ENCODE results near the gene ORM1.
"Not testable (repeated sequence)": the region's sequence is repeated elsewhere in the genome, so short reads cannot be mapped to it uniquely, and the experiment has no call there.

Gene ORM1

DNA sequence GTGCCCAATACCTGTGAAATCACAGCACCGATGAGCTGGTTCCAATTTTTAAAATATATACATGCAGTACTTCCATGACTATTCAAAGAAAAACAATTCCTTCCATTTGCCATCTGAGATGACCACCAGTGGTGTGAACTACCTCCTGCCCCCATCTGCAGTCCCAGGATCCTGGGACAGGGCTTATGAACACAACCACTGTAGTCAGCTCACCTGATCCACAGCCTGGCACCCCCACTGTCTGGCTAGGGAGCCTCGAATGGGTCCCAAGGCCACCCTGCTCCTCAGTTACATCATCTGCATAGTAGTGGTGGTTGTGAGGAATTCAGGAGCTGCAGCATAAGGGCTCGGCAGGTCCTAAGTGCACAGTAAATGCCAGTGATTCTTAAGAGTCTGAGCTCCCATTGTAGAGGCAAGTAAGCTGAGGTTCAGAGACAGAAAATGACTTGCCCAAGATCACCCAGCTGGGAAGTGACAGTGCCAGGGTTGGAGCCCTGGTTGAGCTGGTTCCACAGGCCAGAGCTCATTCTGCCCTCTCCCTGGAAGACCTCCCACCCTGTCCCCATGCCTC, 2.9 kb downstream of the ORM1 start:
- not testable (repeated sequence) for DNase-seq (ENCODE audit: low spot score)

DNA sequence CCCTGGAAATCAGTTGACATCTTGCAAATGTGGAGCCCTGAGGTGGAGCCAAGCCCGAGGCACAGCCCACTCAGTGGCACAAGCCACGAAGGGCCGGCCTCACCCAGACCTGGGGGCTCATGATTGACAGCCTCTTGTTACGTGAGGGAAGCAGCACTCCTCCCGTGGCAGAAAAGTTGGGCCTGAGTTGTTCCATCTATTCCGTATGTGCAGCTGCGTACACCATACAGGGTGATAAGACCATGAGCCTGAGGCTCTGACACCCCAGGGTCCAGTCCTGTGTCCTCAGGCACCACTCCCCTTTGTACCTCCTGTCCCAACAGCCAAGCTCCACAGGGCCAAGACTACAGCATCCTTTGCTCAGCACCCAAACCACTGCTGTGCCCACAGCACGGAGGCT, 4.9 kb downstream of the ORM1 start:
- DNase-seq (ENCODE audit: low spot score) = no peak

DNA sequence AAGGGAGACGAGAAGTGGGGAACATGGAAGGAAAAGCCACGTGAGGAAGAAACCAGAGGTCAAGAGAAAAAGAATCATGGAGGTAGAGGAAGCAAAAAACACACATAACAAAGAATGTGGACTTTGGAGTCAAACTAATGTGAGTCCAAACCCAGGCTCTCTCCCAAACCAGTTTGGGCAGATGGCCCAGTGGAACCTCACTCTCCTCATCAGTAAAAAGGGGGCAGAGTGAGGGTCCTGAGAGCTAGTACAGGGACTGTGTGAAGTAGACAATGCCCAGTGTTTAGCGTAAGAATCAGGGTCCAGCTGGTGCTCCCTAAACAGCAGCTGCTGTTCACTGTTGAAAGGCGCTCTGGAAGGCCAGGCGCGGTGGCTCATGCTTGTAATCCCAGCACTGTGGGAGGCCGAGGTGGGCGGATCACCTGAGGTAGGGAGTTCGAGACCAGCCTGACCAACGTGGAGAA, 5.5 kb downstream of the ORM1 start:
- not testable (repeated sequence) for DNase-seq (ENCODE audit: low spot score)

DNA sequence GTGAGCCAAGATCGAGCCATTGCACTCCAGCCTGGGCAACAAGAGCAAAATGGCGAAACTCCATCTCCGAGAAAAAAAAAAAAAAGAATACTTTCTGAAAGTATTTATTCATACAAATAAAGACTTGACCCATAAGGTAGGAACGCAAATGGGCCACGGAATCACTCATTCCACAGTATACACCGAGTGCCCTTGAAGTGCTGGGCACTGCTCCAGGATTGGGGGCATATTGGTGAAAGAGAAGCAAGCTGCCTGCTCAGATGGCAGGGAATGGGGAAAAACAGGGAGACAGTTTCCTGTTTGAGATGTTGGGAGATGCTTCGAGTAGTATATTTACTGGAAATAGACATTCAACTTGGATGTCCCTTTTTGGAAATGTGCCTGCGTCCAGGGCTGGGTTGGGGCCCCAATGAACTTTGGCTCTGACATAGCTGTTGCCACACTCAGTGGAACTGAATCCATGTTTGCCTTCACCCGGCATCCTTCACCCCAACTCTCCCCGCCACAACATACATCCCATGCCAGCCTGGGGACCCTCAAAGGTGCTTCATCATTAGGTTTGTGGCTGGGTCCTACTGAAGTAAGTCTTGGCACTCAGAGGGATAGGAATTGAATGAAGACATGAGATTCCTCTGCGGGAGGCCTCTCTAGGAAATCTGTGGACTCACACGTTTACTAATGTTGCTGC, 6.2 kb downstream of the ORM1 start:
- DNase-seq (ENCODE audit: low spot score) = not testable (repeated sequence)

DNA sequence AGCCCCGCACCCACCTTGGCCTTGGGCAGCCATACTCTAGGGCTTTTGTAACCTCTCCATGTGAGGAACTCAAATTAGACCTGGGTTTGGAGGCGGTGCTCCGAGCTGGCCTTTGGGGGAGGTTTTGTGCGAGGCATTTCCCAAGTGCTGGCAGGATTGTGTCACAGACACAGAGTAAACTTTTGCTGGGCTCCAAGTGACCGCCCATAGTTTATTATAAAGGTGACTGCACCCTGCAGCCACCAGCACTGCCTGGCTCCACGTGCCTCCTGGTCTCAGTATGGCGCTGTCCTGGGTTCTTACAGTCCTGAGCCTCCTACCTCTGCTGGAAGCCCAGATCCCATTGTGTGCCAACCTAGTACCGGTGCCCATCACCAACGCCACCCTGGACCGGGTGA, 6.7 kb downstream of the ORM1 start, which contains the start of gene ORM2:
Gene ORM2 (plus strand): TSS at position 245 of the 398 bp plus-strand sequence. CDS start 36 bp downstream, at position 281.
- not testable (repeated sequence) for DNase-seq (ENCODE audit: low spot score)

DNA sequence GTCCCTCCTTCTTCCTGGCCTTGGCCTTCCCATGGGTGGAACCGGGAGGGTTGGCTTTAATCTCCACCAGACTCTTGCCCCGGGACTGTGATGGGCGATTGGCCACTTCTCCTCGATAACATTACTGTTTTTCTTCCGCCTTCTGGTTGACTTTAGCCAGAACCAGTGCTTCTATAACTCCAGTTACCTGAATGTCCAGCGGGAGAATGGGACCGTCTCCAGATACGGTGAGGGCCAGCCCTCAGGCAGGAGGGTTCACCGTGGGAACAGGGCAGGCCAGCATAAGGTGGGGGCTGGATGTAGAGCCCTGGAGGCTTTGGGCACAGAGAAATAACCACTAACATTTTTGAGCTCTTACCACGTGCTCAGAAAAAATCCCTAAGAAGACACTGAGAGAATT, 7.7 kb downstream of the ORM1 start:
- DNase-seq (ENCODE audit: low spot score) = no peak

DNA sequence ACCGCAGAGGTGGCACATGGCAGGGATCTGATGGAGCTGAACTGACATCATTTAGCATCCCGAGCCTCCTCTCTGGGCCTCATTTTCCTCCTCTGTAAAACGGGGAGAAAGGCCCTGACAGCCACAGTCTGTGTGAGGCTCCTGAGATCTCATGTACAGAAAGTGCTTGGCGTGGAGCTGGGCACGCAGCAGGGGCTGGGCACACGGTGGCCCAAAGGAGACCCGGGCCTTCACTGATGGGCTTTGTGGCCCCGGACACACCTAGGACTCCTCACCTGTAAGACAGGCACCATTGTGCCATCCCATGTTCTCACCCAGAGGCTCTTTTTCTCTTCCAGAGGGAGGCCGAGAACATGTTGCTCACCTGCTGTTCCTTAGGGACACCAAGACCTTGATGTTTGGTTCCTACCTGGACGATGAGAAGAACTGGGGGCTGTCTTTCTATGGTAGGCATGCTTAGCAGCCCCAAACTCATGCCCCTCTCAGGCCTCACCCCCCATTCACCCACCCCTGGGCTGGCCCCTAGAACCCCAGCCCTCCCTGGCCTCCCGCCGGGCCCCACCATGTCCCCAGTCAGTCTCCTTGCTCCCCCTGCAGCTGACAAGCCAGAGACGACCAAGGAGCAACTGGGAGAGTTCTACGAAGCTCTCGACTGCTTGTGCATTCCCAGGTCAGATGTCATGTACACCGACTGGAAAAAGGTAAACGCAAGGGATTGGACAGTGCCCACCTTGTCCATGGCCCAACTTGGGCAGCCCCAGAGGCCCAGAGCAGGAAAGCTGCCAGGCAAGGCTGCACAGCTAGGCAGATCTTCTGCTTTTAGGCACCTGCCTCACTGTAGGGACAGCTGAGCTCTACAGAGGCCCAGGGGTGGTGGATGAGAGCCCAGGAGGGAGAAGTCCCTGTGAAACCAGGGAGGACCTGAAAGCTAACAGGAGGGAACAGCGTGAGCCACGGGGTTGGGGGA, 8.6 kb downstream of the ORM1 start:
- not testable (repeated sequence) for DNase-seq (ENCODE audit: low spot score)

DNA sequence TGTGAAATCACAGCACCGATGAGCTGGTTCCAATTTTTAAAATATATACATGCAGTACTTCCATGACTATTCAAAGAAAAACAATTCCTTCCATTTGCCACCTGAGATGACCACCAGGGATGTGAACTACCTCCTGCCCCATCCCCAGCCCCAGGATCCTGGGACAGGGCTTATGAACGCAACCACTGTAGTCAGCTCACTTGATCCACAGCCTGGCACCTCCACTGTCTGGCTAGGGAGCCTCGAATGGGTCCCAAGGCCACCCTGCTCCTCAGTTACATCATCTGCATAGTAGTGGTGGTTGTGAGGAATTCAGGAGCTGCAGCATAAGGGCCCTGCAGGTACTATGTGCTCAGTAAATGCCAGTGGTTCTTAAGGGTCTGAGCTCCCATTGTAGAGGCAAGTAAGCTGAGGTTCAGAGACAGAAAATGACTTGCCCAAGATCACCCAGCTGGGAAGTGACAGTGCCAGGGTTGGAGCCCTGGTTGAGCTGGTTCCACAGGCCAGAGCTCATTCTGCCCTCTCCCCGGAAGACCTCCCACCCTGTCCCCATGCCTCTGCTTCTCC, 9.7 kb downstream of the ORM1 start:
- DNase-seq (ENCODE audit: low spot score) = not testable (repeated sequence)

DNA sequence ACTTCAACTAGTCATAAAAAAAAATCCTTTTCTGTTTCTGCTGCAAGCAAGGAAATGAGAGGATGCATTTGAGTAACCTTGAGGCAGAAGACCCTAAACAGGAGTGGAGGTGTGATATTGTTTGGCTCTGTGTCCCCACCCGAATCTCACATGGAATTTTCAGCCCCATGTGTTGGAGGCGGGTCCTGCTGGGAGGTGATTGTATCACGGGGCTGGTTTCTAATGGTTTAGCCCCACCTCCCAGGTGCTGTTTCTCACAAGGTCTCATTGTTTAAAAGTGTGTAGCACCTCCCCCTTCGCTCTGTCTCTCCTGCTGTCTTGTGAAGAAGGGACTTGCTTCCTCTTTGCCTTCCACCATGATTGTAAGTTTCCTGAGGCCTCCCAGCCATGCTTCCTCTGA, 10.8 kb downstream of the ORM1 start:
- DNase-seq (ENCODE audit: low spot score) = not testable (repeated sequence)

DNA sequence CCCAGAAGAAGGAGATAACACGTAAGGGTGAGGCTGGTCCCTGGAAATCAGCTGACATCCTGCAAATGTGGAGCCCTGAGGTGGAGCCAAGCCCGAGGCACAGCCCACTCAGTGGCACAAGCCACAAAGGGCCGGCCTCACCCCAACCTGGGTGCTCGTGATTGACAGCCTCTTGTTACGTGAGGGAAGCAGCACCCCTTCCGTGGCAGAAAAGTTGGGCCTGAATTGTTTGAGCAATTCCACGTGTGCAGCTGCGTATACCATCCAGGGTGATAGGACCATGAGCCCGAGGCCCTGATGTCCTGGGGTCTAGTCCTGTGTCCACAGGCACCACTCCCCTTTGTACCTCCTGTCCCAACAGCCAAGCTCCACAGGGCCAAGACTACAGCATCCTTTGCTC, 11.6 kb downstream of the ORM1 start:
- DNase-seq (ENCODE audit: low spot score) = no peak

DNA sequence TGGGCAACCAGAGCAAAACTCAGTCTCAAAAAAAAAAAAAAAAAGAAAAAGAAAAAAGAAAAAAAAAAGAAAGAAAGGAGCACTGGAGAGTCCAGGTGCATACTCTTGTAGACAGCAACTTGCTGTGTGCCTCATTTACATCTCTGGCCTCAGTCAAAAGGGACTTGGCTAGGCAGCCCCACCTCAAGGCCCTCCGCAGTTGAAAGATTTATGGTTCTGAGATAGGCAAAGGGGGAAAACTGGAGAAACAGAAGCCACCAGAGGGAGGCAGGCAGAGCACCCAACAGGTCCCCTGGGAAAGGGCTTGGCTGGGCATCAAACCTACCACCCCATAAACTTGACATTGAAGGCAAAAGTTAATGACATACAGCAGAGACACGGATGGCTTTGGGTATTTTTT, 12.8 kb downstream of the ORM1 start:
- no peak for DNase-seq (ENCODE audit: low spot score)

DNA sequence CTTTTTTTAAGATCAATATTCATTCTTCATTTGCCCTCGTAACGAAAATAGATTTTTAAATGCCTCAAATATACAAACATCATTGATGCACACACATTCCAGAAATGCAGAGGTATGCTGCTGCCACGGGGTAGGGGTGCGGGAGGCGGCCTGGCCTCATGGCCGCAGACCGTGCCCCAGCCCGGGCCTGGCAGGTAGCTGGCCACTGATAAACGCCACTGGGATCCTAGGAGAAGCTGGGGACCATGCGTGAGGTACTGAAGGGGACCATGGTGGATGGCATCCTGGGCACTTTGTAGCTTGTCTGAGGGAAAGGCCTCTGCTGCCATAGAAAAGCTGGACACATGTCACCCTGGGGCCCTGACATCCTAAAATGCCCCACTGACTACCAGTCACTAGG, 13.3 kb downstream of the ORM1 start:
- DNase-seq (ENCODE audit: low spot score) = no peak

DNA sequence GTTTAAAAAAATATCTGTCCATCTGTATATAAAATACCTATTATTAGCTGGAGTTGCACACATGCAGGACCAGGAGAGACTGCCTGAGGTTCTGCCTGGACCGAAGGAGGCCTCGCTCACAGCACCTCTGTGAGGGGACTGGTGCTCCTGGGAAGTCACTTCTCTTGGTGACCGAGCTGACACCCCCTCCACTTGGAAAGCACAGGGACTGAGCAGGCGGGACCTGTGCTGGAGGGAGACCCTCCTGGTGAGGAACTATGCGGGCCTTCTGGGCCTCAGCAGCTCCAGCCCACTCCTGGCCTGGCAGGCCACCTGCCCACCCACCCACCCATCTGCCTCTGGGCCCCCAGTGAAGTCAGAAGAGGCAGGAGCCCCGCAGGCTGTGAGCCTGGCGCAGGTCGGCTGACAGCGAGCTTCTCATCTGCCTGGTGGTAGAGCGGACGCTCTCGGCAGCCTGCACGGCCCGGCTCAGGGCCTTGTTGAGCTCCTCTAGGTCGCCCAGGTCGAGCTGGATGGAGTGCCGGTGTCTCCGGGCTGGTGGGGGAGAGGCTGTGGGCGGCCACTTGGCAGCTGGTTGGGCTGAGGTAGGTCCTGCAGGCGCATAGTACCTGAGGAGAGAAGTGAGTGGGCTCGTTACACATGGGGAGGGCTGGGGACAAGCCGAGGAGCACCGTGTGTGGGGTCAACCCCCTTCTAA, 13.9 kb downstream of the ORM1 start:
- DNase-seq (ENCODE audit: low spot score) = no peak

DNA sequence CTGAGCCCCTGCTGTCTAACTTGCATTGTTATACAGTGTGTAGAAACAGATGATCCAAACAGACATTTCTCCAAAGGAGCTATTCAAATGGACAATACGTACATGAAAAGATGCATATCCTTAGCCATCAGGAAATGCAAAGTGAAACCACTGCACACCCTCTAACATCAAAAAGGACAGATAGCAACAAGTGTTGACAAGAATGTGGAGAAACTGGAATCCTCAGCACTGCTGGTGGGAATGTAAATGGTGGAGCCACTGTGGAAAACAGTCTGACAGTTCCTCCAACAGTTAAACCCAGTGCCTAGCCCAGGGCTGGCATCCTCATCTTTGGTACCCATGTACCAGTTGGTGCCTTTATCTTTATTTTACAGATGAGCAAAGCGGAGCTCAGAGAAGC, 15.3 kb downstream of the ORM1 start:
- no peak for DNase-seq (ENCODE audit: low spot score)

DNA sequence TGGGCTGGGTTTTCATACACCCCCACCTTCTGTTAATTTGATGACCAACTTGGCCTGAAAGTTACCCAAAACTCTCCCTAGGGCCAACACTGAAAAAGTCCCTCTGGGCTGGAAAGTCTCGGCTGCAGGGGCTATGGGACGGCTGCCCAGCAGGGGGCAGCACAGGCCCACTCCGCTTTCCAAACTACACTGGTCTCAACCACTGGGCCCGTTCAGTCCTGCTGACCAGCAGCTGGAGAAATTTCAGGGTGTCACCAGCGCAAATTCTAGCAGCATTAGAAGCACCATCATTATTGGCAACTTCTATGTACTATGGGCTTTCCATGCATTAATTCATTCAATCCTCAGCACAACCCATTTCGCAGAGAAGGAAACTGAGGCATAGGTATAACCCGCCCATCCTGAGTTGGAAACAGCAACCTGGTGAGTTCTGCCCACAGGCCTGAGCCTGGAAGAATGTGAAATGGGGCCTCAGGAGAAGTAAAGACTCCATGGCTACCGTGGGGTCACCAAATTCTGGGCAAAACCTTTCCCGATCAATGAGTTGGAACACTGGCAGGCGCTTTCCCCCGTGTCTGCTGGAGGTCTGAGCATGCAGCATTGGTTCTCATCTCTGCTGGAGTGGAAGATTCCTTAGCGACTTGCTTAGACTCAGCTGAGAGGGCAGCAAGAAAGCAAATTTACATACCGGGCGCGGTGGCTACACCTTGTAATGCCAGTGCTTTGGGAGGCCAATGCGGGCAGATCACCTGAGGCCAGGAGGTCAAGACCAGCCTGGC, 16.4 kb downstream of the ORM1 start:
- DNase-seq (ENCODE audit: low spot score) = peak; percentile 5

DNA sequence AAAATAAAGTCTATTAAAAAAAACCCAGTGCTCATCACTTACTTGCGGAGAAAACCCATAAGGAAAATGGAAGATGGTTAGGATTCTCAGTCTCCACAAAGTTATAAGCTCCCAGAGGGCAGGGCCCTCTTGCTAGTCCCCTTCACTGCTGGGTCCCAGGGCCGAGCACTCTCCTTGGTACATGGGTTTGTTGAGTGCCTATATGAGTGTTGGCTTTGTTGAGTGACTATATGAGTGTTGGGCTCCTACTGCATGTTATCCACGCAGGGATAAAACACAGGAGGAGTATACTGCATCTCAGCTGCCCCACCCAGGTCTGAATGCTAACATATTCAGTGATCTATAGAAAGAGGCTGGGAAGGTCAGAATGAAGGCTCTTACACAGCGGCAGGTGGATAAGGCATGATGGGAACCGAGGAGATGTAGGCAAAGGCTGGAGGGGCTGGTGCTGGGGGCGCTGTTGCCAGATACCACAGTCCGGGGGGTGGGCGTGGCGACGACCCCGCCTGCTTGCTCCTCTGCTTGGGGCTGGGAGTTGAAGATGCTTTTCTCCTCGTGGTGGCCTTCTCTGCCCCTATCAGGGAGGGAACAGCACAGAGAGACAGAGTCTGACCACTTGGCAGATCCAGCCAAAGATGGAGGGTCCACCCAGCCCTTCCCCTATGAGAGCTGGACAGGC, 18.4 kb downstream of the ORM1 start:
- DNase-seq (ENCODE audit: low spot score) = no peak

DNA sequence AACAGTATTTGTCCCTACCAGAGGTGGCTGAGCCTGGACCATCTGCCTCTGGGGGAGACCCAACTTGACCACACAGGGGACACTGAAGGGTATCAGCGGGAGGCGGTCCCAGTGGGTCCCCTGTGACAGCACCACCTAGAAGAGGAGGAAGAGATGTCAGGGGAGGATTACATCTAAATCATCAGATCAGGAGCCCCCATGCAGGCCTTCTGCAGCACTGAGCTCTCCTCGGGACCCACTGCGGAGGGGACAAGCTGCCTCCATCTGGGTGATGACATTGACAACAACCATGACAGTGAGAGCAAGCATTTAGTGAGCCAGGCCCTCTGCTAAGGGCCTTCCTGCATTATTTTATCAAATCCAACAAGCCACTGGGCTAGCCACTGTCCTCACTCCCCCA, 19.1 kb downstream of the ORM1 start:
- no peak for DNase-seq (ENCODE audit: low spot score)

DNA sequence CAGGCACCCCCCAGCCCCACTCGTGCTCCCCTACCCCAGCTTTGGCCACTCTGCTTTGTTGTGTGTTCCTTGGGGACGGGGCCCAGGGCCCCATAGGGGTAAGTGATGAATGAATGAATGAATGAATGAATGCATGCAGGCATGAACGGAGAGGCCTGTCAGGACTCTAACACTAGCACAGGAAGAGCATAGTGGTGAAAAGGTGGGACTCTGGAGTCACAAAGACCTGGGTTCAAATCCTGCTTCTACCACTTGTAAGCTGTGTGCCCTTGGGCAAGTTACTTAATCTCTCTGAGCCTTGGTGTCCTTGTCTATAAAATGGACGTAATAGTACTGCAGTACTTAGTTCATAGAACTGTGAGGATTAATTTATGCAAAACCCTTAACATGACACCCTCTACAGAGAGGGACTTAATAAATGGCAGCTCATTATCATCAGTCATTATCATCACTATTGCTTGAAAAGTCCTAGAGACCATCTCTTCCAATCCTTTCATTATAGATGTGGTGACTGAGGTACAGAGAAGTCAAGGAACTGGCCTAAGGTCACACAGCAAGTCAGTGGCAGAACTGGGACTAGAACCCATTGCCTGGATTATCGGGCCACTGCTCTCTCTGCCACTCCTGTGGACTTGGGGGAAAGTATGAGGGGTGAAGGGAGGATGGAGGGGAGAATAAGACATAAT, 20.0 kb downstream of the ORM1 start:
- DNase-seq (ENCODE audit: low spot score) = no peak

DNA sequence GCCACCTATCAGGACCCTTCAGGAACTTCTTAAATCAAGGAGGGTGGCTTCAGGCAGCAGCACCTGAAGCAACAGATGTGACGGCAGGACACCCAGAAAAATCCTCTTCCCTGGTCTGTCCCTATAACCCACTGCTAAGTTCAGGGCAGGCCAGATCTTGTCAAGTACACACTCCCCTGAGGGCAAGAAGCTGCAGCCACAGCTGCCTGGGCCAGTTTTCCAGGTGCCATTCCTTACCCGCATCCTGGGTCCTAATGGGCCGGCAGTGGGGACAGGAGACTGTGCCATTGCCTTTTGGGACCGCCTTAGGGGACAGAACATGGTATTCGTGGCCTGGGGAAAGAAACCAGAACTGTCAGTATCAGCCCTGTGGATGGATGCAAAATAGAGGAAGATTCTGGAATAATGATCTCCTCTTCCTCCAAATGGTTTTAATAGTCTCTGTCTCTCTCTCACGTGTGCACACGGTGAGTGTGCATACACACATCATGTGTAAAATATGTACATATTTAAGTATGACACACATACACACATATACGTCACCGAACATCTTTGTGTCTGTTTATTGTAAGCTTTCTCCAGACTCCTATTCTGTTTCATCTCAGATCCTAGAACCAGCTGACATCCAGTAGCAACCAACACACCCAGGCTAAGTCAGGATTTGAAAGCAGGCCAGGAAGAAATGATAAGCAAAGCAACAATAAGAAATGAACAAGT, 20.7 kb downstream of the ORM1 start:
- DNase-seq (ENCODE audit: low spot score) = no peak

Measured in LoVo (cell line).